ENCODE measurements around the gene DVL2. TPM values are rescaled to one million over a fixed set of nuclear protein-coding genes. Genes with fewer than 3 reads are reported as not detected.
A peak's percentile ranks its signal among the peaks of the same experiment; 100 is the strongest.

Gene DVL2
- total and polyA plus RNA-seq, 2 of the 13 experiments (the other 11 are each of a cell fraction or from before 2014, with no cell fraction given): 5.7 to 38.2 TPM

- TF ChIP-seq ZBED4 (CRISPR knock-in tag; IDR thresholded peaks at IDR 0.05; ENCODE audit: borderline replicate concordance) (peak; percentile 69; the same call in 1 of the 2 replicates), SRSF9 (IDR thresholded peaks at IDR 0.05; ENCODE audit: borderline replicate concordance, insufficient read depth, low read depth, low read length, poor library complexity, severe bottlenecking) (no peak), MLLT10 (CRISPR knock-in tag; IDR thresholded peaks at IDR 0.05) (no peak), MNT (IDR thresholded peaks at IDR 0.05) (peak; percentile 76), ZMAT3 (CRISPR knock-in tag; conservative IDR thresholded peaks at IDR 0.05) (no peak; the same call in 1 of the 2 replicates), DR1 (CRISPR knock-in tag; IDR thresholded peaks at IDR 0.05) (no peak; the same call in 1 of the 2 replicates), ZNF251 (CRISPR knock-in tag; IDR thresholded peaks at IDR 0.05) (no peak), MYPOP (CRISPR knock-in tag; IDR thresholded peaks at IDR 0.05) (peak; percentile 67), FOXP4 (CRISPR knock-in tag; IDR thresholded peaks at IDR 0.05) (peak; percentile 73), TEAD3 (CRISPR knock-in tag; optimal IDR thresholded peaks at IDR 0.05; ENCODE audit: borderline replicate concordance) (peak; percentile 61), RAD21 (CRISPR knock-in tag; IDR thresholded peaks at IDR 0.05) (peak; percentile 80), ZNF335 (CRISPR knock-in tag; IDR thresholded peaks at IDR 0.05) (no peak), FOXK2 (IDR thresholded peaks at IDR 0.05) (peak; percentile 59), MTF2 (CRISPR knock-in tag; IDR thresholded peaks at IDR 0.05; ENCODE audit: borderline replicate concordance) (no peak), HOXA9 (CRISPR knock-in tag; IDR thresholded peaks at IDR 0.05; ENCODE audit: borderline replicate concordance) (peak; percentile 69; the same call in 1 of the 2 replicates)
Measured at GRCh38 chr17:7242717-7243452, 8.6 kb upstream of the DVL2 start (continued).

Data from HepG2 (cell line).